Kidney (tissue), 14 donors: Measurements from ENCODE around the gene HRH3. TPM values are rescaled to one million over a fixed set of nuclear protein-coding genes. Genes with fewer than 3 reads are reported as not detected.

Experiments
- DNase-seq, 5 donors: peaks; one replicate each; pipeline ENCODE4 v3.0.0-alpha.2; 2013 to 2020
- FAIRE-seq: peaks from 2 replicates; lab custom pipeline; 2012; peaks lifted over from hg19 to GRCh38; lab: Jason Lieb, UNC
- H3K27ac ChIP-seq, 2 donors: one replicate each; pipeline ENCODE4 v1.7.0; 2013; ENCODE audit warnings: low read depth in 2 of 2, low read length in 2 of 2, inconsistent platforms in 1 of 2
- H3K27me3 ChIP-seq: one replicate; pipeline ENCODE4 v1.7.1; 2013; ENCODE audit warnings: low read length, inconsistent platforms; ENCODE audit not compliant: control insufficient read depth, insufficient read depth
- H3K36me3 ChIP-seq, 3 donors: one replicate each; pipeline versions ENCODE4 v1.7.0 to v1.7.1; 2013; ENCODE audit warnings: low read length in 3 of 3, control low read depth in 1 of 3, inconsistent platforms in 1 of 3; ENCODE audit not compliant: insufficient read depth in 3 of 3, control insufficient read depth in 2 of 3
- H3K4me1 ChIP-seq, 3 donors: one replicate each; pipeline versions ENCODE4 v1.7.0 to v1.7.1; 2013; ENCODE audit warnings: low read length in 3 of 3, inconsistent platforms in 1 of 3, low read depth in 1 of 3; ENCODE audit not compliant: control insufficient read depth in 2 of 3, insufficient read depth in 2 of 3
- H3K4me3 ChIP-seq, 3 donors: one replicate each; pipeline versions ENCODE4 v1.7.0 to v1.8.1; 2013; ENCODE audit warnings: low read length in 3 of 3, control low read depth in 1 of 3, inconsistent platforms in 1 of 3
- H3K9ac ChIP-seq, 3 donors: one replicate each; pipeline versions ENCODE4 v1.7.0 to v1.7.1; 2013; ENCODE audit warnings: low read length in 3 of 3, control low read depth in 1 of 3, inconsistent platforms in 1 of 3
- H3K9me3 ChIP-seq, 3 donors: one replicate each; pipeline versions ENCODE4 v1.7.0 to v1.7.1; 2013; ENCODE audit warnings: low read length in 3 of 3, control low read depth in 1 of 3, inconsistent platforms in 1 of 3; ENCODE audit not compliant: control insufficient read depth in 2 of 3, insufficient read depth in 1 of 3
- CTCF ChIP-seq: IDR thresholded peaks from 3 replicates; pipeline ENCODE4 v1.5.1; 2012; ENCODE audit warnings: mild to moderate bottlenecking, moderate library complexity, borderline replicate concordance; ENCODE audit not compliant: insufficient read depth; ENCODE audit errors: extremely low read depth
- intact Hi-C: fragments of 100-400 bp; cut with DNase I; formaldehyde crosslinking; loops from one replicate; pipeline ENCODE4 v1.11.1; 2022
- polyA plus RNA-seq: library from polyadenylated mRNA; stranded (reverse); fragments of 350-450 nt; fragmentation: Illumina TruSeq; extraction: RNeasy Lipid Tissue Mini Kit (QIAGEN cat#74804); gene quantifications from one replicate; pipeline ENCODE4 v1.2.3, GENCODE V29; 2014; ENCODE audit warnings: low read depth, low replicate concordance; ENCODE audit not compliant: insufficient read depth
- total RNA-seq: library from RNA; stranded (reverse); fragmentation: NEBNext Ultra II Directional; extraction: Animal tissue kit (Norgen Biotek cat#: 25700); gene quantifications from one replicate; pipeline ENCODE4 v1.2.1, GENCODE V29; 2021
- donor health status: control.
- donor health status: control.
- donor health status: control.
- donor health status: control.
- donor health status: control.
- donor health status: DM: yes; HTN: yes; CAD: no.
- donor health status: Normal renal cell carcinoma (clear cell type).

HRH3 gene
- total and polyA plus RNA-seq, 2 donors from 2014 or later: not detected

- no peak for FAIRE-seq
Observed at GRCh38 chr20:62195736-62196135, 24.3 kb downstream of the HRH3 start.

GRCh38 chr20:62195075-62195405 is 25.0 kb downstream of the HRH3 start:
- H3K4me3 ChIP-seq: no peak overlapping the region
- peaks cover 2 to 25% (median 19%) of the 10 kb centered on the region in 3 donors for H3K36me3 ChIP-seq
- H3K27me3 ChIP-seq: no peaks in the 10 kb centered on the region
- no peak for FAIRE-seq
- intact Hi-C loops: no loop called here
- H3K4me1 ChIP-seq: no peaks in the 10 kb centered on the region
- H3K9me3 ChIP-seq: no peaks in the 10 kb centered on the region
- no peak for DNase-seq
- H3K9ac ChIP-seq: no peak overlapping the region
- no peak for TF ChIP-seq CTCF
- no peak overlapping the region for H3K27ac ChIP-seq

More at GRCh38 chr20:62195736-62196135, 24.3 kb downstream of the HRH3 start:
- Histone ChIP-seq H3K9me3 (no peaks in the 10 kb centered on the region), H3K4me1 (no peaks in the 10 kb centered on the region), H3K27me3 (no peaks in the 10 kb centered on the region), H3K36me3 (peaks cover 2 to 30% (median 24%) of the 10 kb centered on the region in 3 donors), H3K27ac (no peak overlapping the region), H3K4me3 (no peak overlapping the region), H3K9ac (no peak overlapping the region)
- intact Hi-C loops: no loop called here
- no peak for TF ChIP-seq CTCF
- DNase-seq: peak in 1 of 5 donors; percentile 57

- DNase-seq (peak in 1 of 5 donors; percentile 32), FAIRE-seq (no peak)
- H3K36me3 ChIP-seq: peaks cover 2 to 16% (median 12%) of the 10 kb centered on the region in 3 donors
- no peaks in the 10 kb centered on the region for H3K4me1 ChIP-seq
- no peak overlapping the region for H3K27ac ChIP-seq
- H3K9ac ChIP-seq: no peak overlapping the region
- H3K27me3 ChIP-seq: no peaks in the 10 kb centered on the region
- TF ChIP-seq CTCF: no peak
- H3K9me3 ChIP-seq: no peaks in the 10 kb centered on the region
- intact Hi-C loops: no loop called here
- no peak overlapping the region for H3K4me3 ChIP-seq
Observed at GRCh38 chr20:62193079-62194025, 26.7 kb downstream of the HRH3 start.
